ENCODE measurements around the gene CFHR2. TPM values are rescaled to one million over a fixed set of nuclear protein-coding genes. Genes with fewer than 3 reads are reported as not detected.

CFHR2 gene
- total RNA-seq, 2 experiments from 2014 or later = not detected

DNA sequence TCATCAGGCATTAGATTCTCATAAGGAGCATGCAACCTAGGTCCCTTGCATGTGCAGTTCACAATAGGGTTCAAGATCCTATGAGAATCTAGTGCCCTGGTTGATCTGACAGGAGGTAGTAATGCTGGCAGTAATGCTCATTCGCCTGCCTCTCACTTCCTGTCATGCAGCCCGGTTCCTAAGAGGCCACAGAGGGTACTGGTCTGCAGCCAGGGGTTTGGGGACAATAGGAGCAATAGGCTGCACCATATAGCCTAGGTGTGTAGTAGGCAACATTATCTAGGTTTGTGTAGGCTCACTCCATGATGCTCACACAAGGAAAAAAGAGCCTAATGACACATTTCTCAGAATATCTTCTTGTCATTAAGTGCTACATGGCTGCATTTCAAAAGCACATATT, 59.6 kb downstream of the CFHR2 start:
- no TSS peak for BruUV-seq (replicated peaks)
- POLR2A ChIA-PET = no interaction called here

DNA sequence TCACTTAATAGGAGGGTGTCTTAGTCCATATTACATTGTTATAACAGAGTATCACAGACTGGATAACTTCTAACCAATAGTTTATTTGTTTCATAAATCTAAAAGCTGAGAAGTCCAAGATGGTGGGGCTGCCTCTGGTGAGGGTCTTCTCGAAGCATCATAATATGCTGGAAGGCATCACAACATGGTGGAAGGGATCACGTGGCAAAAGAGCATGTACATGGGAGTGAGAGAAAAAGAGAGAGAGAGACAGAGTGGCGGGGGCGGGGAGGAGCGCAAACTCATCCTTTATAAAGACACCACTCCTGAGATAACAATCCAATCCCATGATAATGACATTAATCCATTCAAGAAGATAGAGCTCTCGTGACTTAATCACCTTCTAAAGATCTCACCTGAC, 65.3 kb downstream of the CFHR2 start:
- Histone ChIP-seq H3K79me2 (ENCODE audit: insufficient read depth, low read depth, low read length) (no peaks in the 10 kb centered on the region), H3K4me2 (ENCODE audit: low read length) (no peak overlapping the region), H3K9me3 (ENCODE audit: low read length) (0 out of 2 replicates have a peak, but pooled peaks cover 8% of the 10 kb centered on the region), H3K4me1 (ENCODE audit: insufficient read depth, low read length, poor library complexity, severe bottlenecking) (no peaks in the 10 kb centered on the region), H3K27ac (ENCODE audit: low read depth, low read length, poor library complexity, severe bottlenecking) (no peak overlapping the region), H3K36me3 (ENCODE audit: insufficient read depth, low read length) (no peaks in the 10 kb centered on the region), H3K4me3 (ENCODE audit: low read depth, low read length, poor library complexity, severe bottlenecking) (no peak overlapping the region), H2AFZ (ENCODE audit: low read length) (no peak overlapping the region), H3K9me2 (ENCODE audit: insufficient read depth, low read length) (no peaks in the 10 kb centered on the region), H4K20me1 (ENCODE audit: insufficient read depth, low read length) (no peaks in the 10 kb centered on the region)
- POLR2A ChIA-PET = interaction anchor here (0.5 to 0.6 kb wide), 3 partner anchors 23 to 345 kb away, joined by 3 read pairs; no protein-coding TSS in a partner anchor
- intact Hi-C loops (cut with micrococcal nuclease; ENCODE audit: unreplicated experiment) = no loop called here
- no peak for TF ChIP-seq EZH2phosphoT487 (IDR thresholded peaks at IDR 0.05; ENCODE audit: borderline replicate concordance, low read depth, low read length)
- TF ChIP-seq, protein P1, sequence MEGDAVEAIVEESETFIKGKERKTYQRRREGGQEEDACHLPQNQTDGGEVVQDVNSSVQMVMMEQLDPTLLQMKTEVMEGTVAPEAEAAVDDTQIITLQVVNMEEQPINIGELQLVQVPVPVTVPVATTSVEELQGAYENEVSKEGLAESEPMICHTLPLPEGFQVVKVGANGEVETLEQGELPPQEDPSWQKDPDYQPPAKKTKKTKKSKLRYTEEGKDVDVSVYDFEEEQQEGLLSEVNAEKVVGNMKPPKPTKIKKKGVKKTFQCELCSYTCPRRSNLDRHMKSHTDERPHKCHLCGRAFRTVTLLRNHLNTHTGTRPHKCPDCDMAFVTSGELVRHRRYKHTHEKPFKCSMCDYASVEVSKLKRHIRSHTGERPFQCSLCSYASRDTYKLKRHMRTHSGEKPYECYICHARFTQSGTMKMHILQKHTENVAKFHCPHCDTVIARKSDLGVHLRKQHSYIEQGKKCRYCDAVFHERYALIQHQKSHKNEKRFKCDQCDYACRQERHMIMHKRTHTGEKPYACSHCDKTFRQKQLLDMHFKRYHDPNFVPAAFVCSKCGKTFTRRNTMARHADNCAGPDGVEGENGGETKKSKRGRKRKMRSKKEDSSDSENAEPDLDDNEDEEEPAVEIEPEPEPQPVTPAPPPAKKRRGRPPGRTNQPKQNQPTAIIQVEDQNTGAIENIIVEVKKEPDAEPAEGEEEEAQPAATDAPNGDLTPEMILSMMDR (conservative IDR thresholded peaks at IDR 0.05; ENCODE audit: low read length) = no peak
- BruUV-seq (replicated peaks) = no TSS peak
- no peak for DNase-seq (ENCODE audit: low spot score)
- CTCF ChIA-PET (ENCODE audit: unreplicated experiment) = no interaction called here

More for the DNA sequence above, 59.6 kb downstream of the CFHR2 start:
- intact Hi-C loops (cut with micrococcal nuclease; ENCODE audit: unreplicated experiment) = no loop called here
- Histone ChIP-seq H3K79me2 (ENCODE audit: insufficient read depth, low read depth, low read length) (no peaks in the 10 kb centered on the region), H3K4me2 (ENCODE audit: low read length) (no peak overlapping the region), H3K27ac (ENCODE audit: low read depth, low read length, poor library complexity, severe bottlenecking) (no peak overlapping the region), H3K9me2 (ENCODE audit: insufficient read depth, low read length) (no peaks in the 10 kb centered on the region), H3K36me3 (ENCODE audit: insufficient read depth, low read length) (no peaks in the 10 kb centered on the region), H2AFZ (ENCODE audit: low read length) (no peak overlapping the region), H4K20me1 (ENCODE audit: insufficient read depth, low read length) (no peaks in the 10 kb centered on the region), H3K4me1 (ENCODE audit: insufficient read depth, low read length, poor library complexity, severe bottlenecking) (no peaks in the 10 kb centered on the region), H3K4me3 (ENCODE audit: low read depth, low read length, poor library complexity, severe bottlenecking) (no peak overlapping the region), H3K9me3 (ENCODE audit: low read length) (no peaks in the 10 kb centered on the region)
- TF ChIP-seq EZH2phosphoT487 (IDR thresholded peaks at IDR 0.05; ENCODE audit: borderline replicate concordance, low read depth, low read length) = no peak
- TF ChIP-seq, protein P1 (conservative IDR thresholded peaks at IDR 0.05; ENCODE audit: low read length) = no peak
- no peak for DNase-seq (ENCODE audit: low spot score)
- CTCF ChIA-PET (ENCODE audit: unreplicated experiment) = no interaction called here

Small RNA genes lying within 50 kb of the gene (small RNA-seq; reads per million reads assigned to genes)
- not detected for gene AL139418.1

Other genes starting within 250 kb of the CFHR2 start
- gene CFHR3, start 168.9 kb upstream of the CFHR2 start, total RNA-seq (2014; rRNA removed; shearing (Covaris generic)) = not detected in 2 replicates
- not detected in 2 replicates for gene CFHR3, start 168.9 kb upstream of the CFHR2 start, total RNA-seq (2022)
- not detected in 2 replicates for gene CFHR1, start 124.0 kb upstream of the CFHR2 start, total RNA-seq (2014; rRNA removed; shearing (Covaris generic))
- gene CFHR1, start 124.0 kb upstream of the CFHR2 start, total RNA-seq (2022) = not detected in 2 replicates
- not detected in 2 replicates for gene CFHR4, start 55.7 kb upstream of the CFHR2 start, total RNA-seq (2014; rRNA removed; shearing (Covaris generic))
- gene CFHR4, start 55.7 kb upstream of the CFHR2 start, total RNA-seq (2022) = not detected in 2 replicates
- not detected in 2 replicates for gene CFHR5, start 33.8 kb downstream of the CFHR2 start, total RNA-seq (2014; rRNA removed; shearing (Covaris generic))
- gene CFHR5, start 33.8 kb downstream of the CFHR2 start, total RNA-seq (2022) = not detected in 2 replicates
- gene F13B, start 123.5 kb downstream of the CFHR2 start, total RNA-seq (2014; rRNA removed; shearing (Covaris generic)) = 0.05 TPM in 1 of 2 replicates, not detected in the other
- not detected in 2 replicates for gene F13B, start 123.5 kb downstream of the CFHR2 start, total RNA-seq (2022)
- 88.4 and 88.6 TPM in 2 replicates for gene ASPM, start 202.9 kb downstream of the CFHR2 start, total RNA-seq (2014; rRNA removed; shearing (Covaris generic))
- gene ASPM, start 202.9 kb downstream of the CFHR2 start, total RNA-seq (2022) = 76.8 and 93.9 TPM in 2 replicates

Data from OCI-LY7 (cell line).